Muscle layer of duodenum (tissue), 2 donors: ENCODE results near the gene VPS35.

Experiments used
- H3K27ac ChIP-seq: one replicate; pipeline ENCODE4 v1.7.0; 2013; ENCODE audit warnings: mild to moderate bottlenecking, low read length
- H3K27me3 ChIP-seq: one replicate; pipeline ENCODE4 v1.7.0; 2013; ENCODE audit warnings: low read depth, mild to moderate bottlenecking, control low read depth, low read length
- H3K36me3 ChIP-seq, 2 donors: one replicate each; pipeline ENCODE4 v1.7.0; 2013; ENCODE audit warnings: low read length in 2 of 2, control low read depth in 1 of 2, mild to moderate bottlenecking in 1 of 2; ENCODE audit not compliant: insufficient read depth in 2 of 2, control insufficient read depth in 1 of 2
- H3K4me1 ChIP-seq, 2 donors: one replicate each; pipeline ENCODE4 v1.7.0; 2013; ENCODE audit warnings: low read length in 2 of 2, mild to moderate bottlenecking in 2 of 2, control low read depth in 1 of 2, moderate library complexity in 1 of 2; ENCODE audit not compliant: insufficient read depth in 2 of 2, control insufficient read depth in 1 of 2
- H3K4me3 ChIP-seq, 2 donors: one replicate each; pipeline ENCODE4 v1.7.0; 2013; ENCODE audit warnings: low read length in 2 of 2, low read depth in 1 of 2, mild to moderate bottlenecking in 1 of 2
- H3K9me3 ChIP-seq, 2 donors: one replicate each; pipeline ENCODE4 v1.7.0; 2013; ENCODE audit warnings: low read length in 2 of 2, control low read depth in 1 of 2, mild to moderate bottlenecking in 1 of 2; ENCODE audit not compliant: control insufficient read depth in 1 of 2
- donor health status: healthy.

Gene VPS35

GRCh38 chr16:46711106-46712058, 22.4 kb upstream of the VPS35 start:
- Histone ChIP-seq H3K4me3 (no peak overlapping the region), H3K36me3 (no peaks in the 10 kb centered on the region), H3K9me3 (peaks cover 0 to 4% of the 10 kb centered on the region in 2 donors), H3K27me3 (no peaks in the 10 kb centered on the region), H3K4me1 (no peaks in the 10 kb centered on the region), H3K27ac (no peak overlapping the region)

DNA sequence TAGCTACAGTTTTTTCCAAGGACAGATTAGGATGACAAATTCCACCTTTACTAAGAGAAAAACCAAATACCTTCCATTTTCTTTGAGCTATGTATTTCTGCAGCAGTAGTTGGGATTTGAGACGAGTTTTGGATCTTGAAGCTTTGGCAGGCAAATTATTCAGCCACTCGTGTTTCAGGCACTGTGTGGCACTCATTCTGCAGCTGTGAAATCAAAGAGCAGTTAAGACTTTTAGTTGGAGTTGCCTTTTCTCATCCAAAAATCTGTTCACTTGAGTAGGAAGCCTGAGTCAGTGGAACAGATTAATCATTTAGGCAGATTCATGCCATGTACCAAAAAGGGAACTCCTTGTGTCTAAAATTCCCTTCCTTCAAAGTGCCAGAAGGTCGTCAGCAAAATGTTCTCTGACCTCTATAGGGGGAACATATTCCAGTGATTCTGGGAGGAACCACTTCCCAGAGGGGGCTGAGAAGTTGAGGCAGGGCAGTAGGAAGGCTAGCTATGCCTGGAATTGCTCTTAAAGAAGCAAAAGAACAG, 20.6 kb upstream of the VPS35 start:
- H3K27ac ChIP-seq, result no peak overlapping the region
- H3K4me1 ChIP-seq, result no peaks in the 10 kb centered on the region
- no peaks in the 10 kb centered on the region for H3K36me3 ChIP-seq
- H3K9me3 ChIP-seq, result no peaks in the 10 kb centered on the region
- H3K4me3 ChIP-seq, result no peak overlapping the region
- no peaks in the 10 kb centered on the region for H3K27me3 ChIP-seq

DNA sequence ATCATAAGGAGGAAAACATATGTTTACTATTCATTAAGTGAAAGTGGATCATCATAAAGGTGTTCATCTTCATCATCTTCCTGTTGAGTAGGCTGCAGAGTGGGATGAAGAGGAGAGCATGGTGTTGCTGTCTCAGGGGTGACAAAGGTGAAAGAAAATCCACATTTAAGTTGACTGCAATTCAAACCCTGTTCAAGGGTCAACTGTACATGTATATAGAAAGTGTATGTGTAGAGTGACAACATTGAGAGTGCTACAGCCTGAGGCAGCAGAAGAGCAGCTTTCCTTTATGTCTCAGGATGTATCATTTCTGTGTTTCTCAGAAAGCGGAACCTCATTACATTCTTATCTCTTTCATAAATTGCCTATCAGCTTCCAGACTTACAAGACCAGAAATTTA, 17.7 kb upstream of the VPS35 start:
- no peaks in the 10 kb centered on the region for H3K4me1 ChIP-seq
- no peaks in the 10 kb centered on the region for H3K36me3 ChIP-seq
- H3K4me3 ChIP-seq, result no peak overlapping the region

DNA sequence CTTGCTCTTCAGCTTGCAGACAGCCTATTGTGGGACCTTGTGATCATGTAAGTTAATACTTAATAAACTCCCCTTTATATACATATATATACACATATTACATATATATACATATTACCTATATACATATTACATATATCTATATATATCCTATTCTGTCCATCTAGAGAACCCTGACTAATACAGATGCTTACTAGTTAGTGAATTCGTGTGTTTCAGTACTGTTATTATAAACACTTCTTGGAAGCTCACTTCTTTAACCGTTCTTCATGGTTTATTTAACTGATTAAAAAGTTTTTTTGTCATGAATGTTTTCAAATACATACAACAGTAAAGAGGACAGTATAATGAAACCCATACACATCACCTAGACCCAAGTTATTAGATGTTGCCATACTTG, 13.1 kb upstream of the VPS35 start:
- H3K9me3 ChIP-seq, result no peaks in the 10 kb centered on the region
- no peak overlapping the region for H3K27ac ChIP-seq
- no peaks in the 10 kb centered on the region for H3K4me1 ChIP-seq
- H3K36me3 ChIP-seq, result no peaks in the 10 kb centered on the region
- no peak overlapping the region for H3K4me3 ChIP-seq
- no peaks in the 10 kb centered on the region for H3K27me3 ChIP-seq

More for the DNA sequence above, 17.7 kb upstream of the VPS35 start:
- Histone ChIP-seq H3K27ac (no peak overlapping the region), H3K9me3 (no peaks in the 10 kb centered on the region), H3K27me3 (no peaks in the 10 kb centered on the region)

- H3K9me3 ChIP-seq, result no peaks in the 10 kb centered on the region
- no peaks in the 10 kb centered on the region for H3K27me3 ChIP-seq
- no peak overlapping the region for H3K27ac ChIP-seq
- H3K36me3 ChIP-seq, result no peaks in the 10 kb centered on the region
- H3K4me1 ChIP-seq, result no peaks in the 10 kb centered on the region
- H3K4me3 ChIP-seq, result no peak overlapping the region
These were observed 12.6 kb upstream of the VPS35 start for GRCh38 chr16:46701615-46702014.

DNA sequence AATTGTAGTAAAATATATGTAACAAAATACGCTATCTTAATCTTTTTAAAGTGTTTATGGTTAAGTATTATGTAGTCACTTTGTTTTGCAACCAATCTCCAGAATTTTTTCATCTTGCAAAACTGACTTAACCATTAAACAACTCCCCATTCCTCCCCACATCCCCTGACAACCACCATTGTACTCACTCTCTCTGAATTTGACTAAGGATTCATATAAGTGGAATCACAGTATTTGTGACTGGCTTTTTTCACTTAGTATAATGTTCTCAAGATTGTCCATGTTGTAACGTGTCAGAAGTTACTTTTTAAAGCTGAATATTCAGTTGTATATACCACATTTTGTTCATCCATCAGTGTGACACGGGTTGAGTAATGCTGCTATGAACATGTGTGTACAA, 11.1 kb upstream of the VPS35 start:
- Histone ChIP-seq H3K36me3 (no peaks in the 10 kb centered on the region), H3K27me3 (no peaks in the 10 kb centered on the region), H3K4me3 (no peak overlapping the region), H3K9me3 (no peaks in the 10 kb centered on the region), H3K4me1 (no peaks in the 10 kb centered on the region), H3K27ac (no peak overlapping the region)

DNA sequence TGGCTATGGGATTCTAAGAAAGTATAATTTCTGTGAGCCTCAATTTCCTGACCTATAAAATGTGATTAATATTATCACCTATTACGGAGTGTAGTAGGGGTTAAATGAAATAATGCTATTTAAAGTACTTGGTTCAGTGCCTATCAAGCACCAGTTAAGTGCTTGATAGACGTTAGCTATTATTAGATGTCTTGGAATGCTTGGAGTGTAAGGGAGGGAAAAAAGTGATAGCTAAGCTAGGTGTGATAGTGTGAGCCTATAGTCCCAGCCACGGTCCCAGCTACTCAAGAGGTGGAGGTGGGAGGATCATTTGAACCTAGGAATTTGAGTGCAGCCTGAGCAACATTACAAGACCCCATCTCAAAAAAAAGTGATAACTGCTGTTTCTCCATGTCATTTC, 8.0 kb upstream of the VPS35 start:
- no peak overlapping the region for H3K27ac ChIP-seq

GRCh38 chr16:46695937-46696336, 7.0 kb upstream of the VPS35 start:
- no peaks in the 10 kb centered on the region for H3K27me3 ChIP-seq
- no peaks in the 10 kb centered on the region for H3K4me1 ChIP-seq
- no peak overlapping the region for H3K4me3 ChIP-seq
- H3K9me3 ChIP-seq, result no peaks in the 10 kb centered on the region
- no peaks in the 10 kb centered on the region for H3K36me3 ChIP-seq
- H3K27ac ChIP-seq, result no peak overlapping the region

More for the DNA sequence above, 8.0 kb upstream of the VPS35 start:
- H3K4me1 ChIP-seq, result no peaks in the 10 kb centered on the region
- no peak overlapping the region for H3K4me3 ChIP-seq
- H3K9me3 ChIP-seq, result no peaks in the 10 kb centered on the region
- H3K36me3 ChIP-seq, result no peaks in the 10 kb centered on the region
- H3K27me3 ChIP-seq, result no peaks in the 10 kb centered on the region

DNA sequence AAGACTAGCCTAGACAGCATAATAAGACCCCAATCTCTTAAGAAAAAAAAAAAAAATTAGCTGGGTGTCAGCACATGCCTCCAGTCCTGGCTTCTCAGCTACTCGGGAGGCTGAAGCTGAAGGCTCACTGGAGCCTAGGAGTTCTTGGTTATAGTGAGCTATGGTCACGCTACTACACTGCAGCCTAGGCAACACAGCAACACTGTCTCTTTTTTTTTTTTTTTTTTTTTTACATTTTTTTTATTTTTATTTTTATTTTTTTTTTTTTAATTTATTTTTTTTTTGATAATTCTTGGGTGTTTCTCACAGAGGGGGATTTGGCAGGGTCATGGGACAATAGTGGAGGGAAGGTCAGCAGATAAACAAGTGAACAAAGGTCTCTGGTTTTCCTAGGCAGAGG, 4.6 kb upstream of the VPS35 start:
- Histone ChIP-seq H3K4me1 (peaks cover 9 to 10% of the 10 kb centered on the region in 2 donors), H3K9me3 (no peaks in the 10 kb centered on the region), H3K36me3 (no peaks in the 10 kb centered on the region), H3K27ac (no peak overlapping the region), H3K4me3 (no peak overlapping the region), H3K27me3 (no peaks in the 10 kb centered on the region)

DNA sequence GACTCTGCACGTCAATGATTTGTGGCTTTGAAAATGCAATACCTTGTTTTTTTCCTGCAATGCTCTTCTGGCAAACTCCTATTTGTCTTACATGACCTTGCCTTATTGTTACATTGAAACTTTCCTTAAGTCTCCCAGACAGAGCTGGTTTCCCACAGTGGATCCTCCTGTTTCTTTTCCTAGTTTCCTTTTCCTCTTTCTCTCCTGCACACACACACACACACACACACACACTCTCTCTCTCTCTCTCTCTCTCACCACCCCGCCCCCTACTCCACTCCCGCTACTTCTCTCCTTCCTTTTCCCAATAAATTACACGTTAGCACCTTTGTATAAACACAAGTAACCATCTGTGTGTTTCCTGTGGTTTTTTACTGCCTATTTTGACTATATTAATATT, 2.7 kb upstream of the VPS35 start:
- Histone ChIP-seq H3K4me3 (no peak overlapping the region), H3K27me3 (no peaks in the 10 kb centered on the region), H3K4me1 (peaks cover 16 to 25% of the 10 kb centered on the region in 2 donors)

DNA sequence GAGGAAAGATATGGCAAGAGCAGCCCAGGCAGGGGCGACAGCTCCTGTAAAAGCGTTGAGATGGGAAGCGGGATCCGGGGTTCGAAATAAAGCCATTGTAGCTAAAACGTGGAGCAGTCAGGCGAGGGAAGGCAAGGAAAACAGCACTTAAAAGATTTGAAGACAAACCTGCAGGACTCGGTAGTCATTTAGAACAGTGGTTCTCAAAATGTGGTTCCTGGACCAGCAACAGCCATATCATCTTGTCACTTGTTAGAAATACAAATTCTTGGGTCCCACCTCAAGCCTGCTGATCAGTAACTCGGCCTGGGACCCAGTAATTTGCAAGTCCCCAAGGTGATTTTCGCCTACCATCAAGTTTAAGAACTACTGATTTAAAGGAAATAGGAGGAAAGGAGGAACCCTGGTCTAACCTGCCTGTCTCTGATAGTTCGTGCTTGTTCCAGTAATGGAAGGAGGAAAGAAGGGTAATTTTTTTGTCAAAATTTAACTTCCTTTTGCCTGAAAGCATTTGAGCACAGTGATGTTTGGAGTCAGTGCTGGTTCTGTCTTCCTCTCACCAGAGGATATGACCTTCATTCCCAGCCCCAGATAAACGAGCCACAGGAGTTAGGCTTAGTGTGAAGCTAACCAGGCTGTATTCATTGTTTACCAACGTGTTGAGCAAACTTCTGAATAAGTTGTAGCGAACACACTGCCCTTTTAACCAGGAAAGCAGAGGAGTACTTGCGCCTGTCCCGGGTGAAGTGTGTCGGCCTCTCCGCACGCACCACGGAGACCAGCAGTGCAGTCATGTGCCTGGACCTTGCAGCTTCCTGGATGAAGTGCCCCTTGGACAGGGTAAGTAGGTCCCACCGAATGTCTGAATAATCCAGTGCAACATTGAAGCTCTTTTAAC, 1.6 kb upstream of the VPS35 start:
- Histone ChIP-seq H3K4me1 (peaks cover 18 to 31% of the 10 kb centered on the region in 2 donors), H3K27me3 (no peaks in the 10 kb centered on the region), H3K4me3 (peak overlapping the region; percentile 92 to 95), H3K36me3 (no peaks in the 10 kb centered on the region), H3K9me3 (no peaks in the 10 kb centered on the region), H3K27ac (peak overlapping the region; percentile 36)

More for the DNA sequence above, 2.7 kb upstream of the VPS35 start:
- H3K36me3 ChIP-seq, result no peaks in the 10 kb centered on the region
- no peak overlapping the region for H3K27ac ChIP-seq
- no peaks in the 10 kb centered on the region for H3K9me3 ChIP-seq
